K562 (cell line): ENCODE measurements around the gene SOX6. TPM values are rescaled to one million over a fixed set of nuclear protein-coding genes. Genes with fewer than 3 reads are reported as not detected.

ENCODE experiments used
- BDP1 ChIP-seq: IDR thresholded peaks from 3 replicates; pipeline ENCODE4 v1.6.1; 2011; ENCODE audit not compliant: insufficient read length, insufficient read depth
- CBX2 ChIP-seq: fragments of 200-600 bp; sonication (generic); IDR thresholded peaks from one replicate; pipeline ENCODE4 v1.6.1; 2012; ENCODE audit warnings: mild to moderate bottlenecking, low read length, inconsistent platforms; ENCODE audit not compliant: insufficient read depth, poor library complexity, severe bottlenecking
- DPF2 ChIP-seq: fragments of 450-650 bp; IDR thresholded peaks from 2 replicates; pipeline ENCODE4 v1.6.1; 2016
- GABPA ChIP-seq: fragments of 200-800 bp; sonication (Bioruptor generic); conservative IDR thresholded peaks from 2 replicates; pipeline ENCODE4 v1.6.1; 2016; ENCODE audit warnings: low read depth, missing genetic modification characterization, missing compliant biosample characterization
- HIVEP1 ChIP-seq: fragments of 250-450 bp; sonication (Bioruptor Pico); IDR thresholded peaks from 2 replicates; pipeline ENCODE4 v1.4.0; 2020; ENCODE audit warnings: mild to moderate bottlenecking
- LCOR ChIP-seq: sonication (generic); formaldehyde crosslinking; IDR thresholded peaks from 2 replicates; pipeline ENCODE4 v1.8.0; 2022; ENCODE audit warnings: mild to moderate bottlenecking, missing genetic modification reagents
- MAZ ChIP-seq, 2 experiments: fragments of 450-650 bp in 1 of 2; sonication (generic) in 1 of 2; formaldehyde crosslinking; IDR thresholded peaks in 1 of 2; conservative IDR thresholded peaks in 1 of 2; 2 replicates each; pipeline versions ENCODE4 v1.4.0 to v1.5.0; 2020; ENCODE audit warnings: mild to moderate bottlenecking in 1 of 2, missing genetic modification reagents in 1 of 2
- NFE2L1 ChIP-seq: fragments of 450-650 bp; IDR thresholded peaks from 2 replicates; pipeline ENCODE4 v1.6.1; 2016; ENCODE audit warnings: missing genetic modification characterization, low read depth, mild to moderate bottlenecking, missing compliant biosample characterization, moderate library complexity, borderline replicate concordance
- NFYB ChIP-seq: IDR thresholded peaks from 2 replicates; pipeline ENCODE4 v1.6.1; 2011; ENCODE audit warnings: mild to moderate bottlenecking, moderate library complexity; ENCODE audit not compliant: insufficient read length; ENCODE audit errors: extremely low read depth
- TSHZ1 ChIP-seq: fragments of 250-450 bp; sonication (Bioruptor Pico); IDR thresholded peaks from 2 replicates; pipeline ENCODE4 v1.4.0; 2020; ENCODE audit warnings: mild to moderate bottlenecking, moderate library complexity
- ZKSCAN1 ChIP-seq: fragments of 150-350 bp; IDR thresholded peaks from 2 replicates; pipeline ENCODE4 v1.6.1; 2016; ENCODE audit warnings: low read depth, low read length
- ZNF133 ChIP-seq: fragments of 250-450 bp; sonication (Bioruptor Pico); IDR thresholded peaks from 2 replicates; pipeline ENCODE4 v1.4.0; 2020; ENCODE audit warnings: mild to moderate bottlenecking
- ZNF212 ChIP-seq: fragments of 450-650 bp; formaldehyde crosslinking; IDR thresholded peaks from 2 replicates; pipeline ENCODE4 v1.4.0; 2020; ENCODE audit warnings: mild to moderate bottlenecking
- ZNF224 ChIP-seq: sonication (generic); formaldehyde crosslinking; IDR thresholded peaks from 2 replicates; pipeline ENCODE4 v1.8.0; 2022; ENCODE audit warnings: mild to moderate bottlenecking, missing genetic modification reagents
- polyA plus RNA-seq, 8 experiments: library from polyadenylated mRNA; depleted of rRNA in 4 of 8; stranded (reverse) in 5 of 8; unstranded in 3 of 8; fragments of >200 nt; fragmentation: Nextera tagmentation in 2 of 8; fragmentation: Illumina TruSeq in 1 of 8; extraction: Ambion mirVana in 2 of 8; extraction: Trizol in 1 of 8; gene quantifications; 2 replicates each; pipeline versions ENCODE4 v1.2.1 to v1.2.3, GENCODE V29; 2011 to 2014; ENCODE audit warnings: inconsistent platforms in 1 of 8, missing spikeins in 1 of 8
- total RNA-seq, 7 experiments: library from RNA; depleted of rRNA in 6 of 7; stranded (reverse); fragments of >200 nt in 6 of 7; fragmentation: Illumina TruSeq in 2 of 7; extraction: Trizol in 2 of 7; gene quantifications; 2 replicates each; pipeline versions ENCODE4 v1.2.1 to v1.2.3, GENCODE V29; 2011 to 2021; ENCODE audit warnings: low replicate concordance in 1 of 7
- TF ChIP-seq, protein P1 (sequence below): sonication (generic); formaldehyde crosslinking; IDR thresholded peaks from 2 replicates; pipeline ENCODE4 v1.8.0; 2023; ENCODE audit warnings: mild to moderate bottlenecking, missing genetic modification reagents
- TF ChIP-seq, protein P2 (sequence below), 2 experiments: fragments of 450-650 bp; IDR thresholded peaks; 2 replicates each; pipeline ENCODE4 v1.6.1; 2018; ENCODE audit warnings: mild to moderate bottlenecking in 2 of 2, low read depth in 1 of 2; ENCODE audit not compliant: partially characterized antibody in 2 of 2
- TF ChIP-seq, protein P3 (sequence below): fragments of 450-650 bp; IDR thresholded peaks from 2 replicates; pipeline ENCODE4 v1.6.1; 2014; ENCODE audit warnings: low read depth, mild to moderate bottlenecking, moderate library complexity, borderline replicate concordance

Gene SOX6
- total and polyA plus RNA-seq, 9 of the 15 experiments (the other 6 are each of a cell fraction or from before 2014, with no cell fraction given), result 0.89 to 8.7 (median 5.7) TPM

DNA sequence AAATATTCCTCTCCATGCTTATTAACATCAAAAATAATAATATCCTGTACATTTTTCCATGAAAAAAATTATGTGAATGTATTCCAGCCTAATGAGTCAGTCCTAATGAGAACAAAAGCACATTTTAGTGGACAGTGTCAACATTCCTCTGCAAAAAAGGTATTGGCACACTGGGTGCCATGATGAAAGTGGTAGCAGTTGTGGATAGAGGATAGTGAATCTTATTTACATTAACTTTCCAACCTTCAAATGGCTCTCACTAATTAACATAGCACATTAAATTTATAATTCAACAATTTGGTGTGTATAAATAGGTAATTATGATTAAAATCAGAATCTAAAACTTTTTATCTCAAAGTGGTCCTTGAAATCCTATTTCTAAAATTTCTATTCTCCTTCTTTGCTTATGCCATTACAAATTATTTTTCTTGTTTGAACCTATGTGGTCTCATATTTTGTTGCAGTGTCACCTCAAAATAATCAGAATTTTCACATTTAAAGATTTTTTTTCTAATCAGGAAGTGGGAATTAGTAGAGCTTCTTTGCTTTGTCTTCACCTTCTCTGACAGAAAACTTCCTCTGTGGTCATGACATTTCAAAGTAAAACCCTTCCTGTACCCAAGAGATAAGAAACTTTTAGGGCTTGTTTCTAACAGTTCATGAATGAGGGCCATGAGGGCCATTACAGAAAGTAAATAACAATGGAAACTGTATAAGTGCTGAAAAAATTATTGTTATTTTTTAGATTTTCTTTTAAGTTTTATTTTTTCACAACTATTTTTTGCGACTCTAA, 18.7 kb downstream of the SOX6 start (continued):
- TF ChIP-seq TSHZ1 (CRISPR knock-in tag), result peak; percentile 55; the same call in 1 of the 2 replicates
- TF ChIP-seq, protein P1, sequence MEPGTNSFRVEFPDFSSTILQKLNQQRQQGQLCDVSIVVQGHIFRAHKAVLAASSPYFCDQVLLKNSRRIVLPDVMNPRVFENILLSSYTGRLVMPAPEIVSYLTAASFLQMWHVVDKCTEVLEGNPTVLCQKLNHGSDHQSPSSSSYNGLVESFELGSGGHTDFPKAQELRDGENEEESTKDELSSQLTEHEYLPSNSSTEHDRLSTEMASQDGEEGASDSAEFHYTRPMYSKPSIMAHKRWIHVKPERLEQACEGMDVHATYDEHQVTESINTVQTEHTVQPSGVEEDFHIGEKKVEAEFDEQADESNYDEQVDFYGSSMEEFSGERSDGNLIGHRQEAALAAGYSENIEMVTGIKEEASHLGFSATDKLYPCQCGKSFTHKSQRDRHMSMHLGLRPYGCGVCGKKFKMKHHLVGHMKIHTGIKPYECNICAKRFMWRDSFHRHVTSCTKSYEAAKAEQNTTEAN (CRISPR knock-in tag), result no peak
- TF ChIP-seq, protein P2, sequence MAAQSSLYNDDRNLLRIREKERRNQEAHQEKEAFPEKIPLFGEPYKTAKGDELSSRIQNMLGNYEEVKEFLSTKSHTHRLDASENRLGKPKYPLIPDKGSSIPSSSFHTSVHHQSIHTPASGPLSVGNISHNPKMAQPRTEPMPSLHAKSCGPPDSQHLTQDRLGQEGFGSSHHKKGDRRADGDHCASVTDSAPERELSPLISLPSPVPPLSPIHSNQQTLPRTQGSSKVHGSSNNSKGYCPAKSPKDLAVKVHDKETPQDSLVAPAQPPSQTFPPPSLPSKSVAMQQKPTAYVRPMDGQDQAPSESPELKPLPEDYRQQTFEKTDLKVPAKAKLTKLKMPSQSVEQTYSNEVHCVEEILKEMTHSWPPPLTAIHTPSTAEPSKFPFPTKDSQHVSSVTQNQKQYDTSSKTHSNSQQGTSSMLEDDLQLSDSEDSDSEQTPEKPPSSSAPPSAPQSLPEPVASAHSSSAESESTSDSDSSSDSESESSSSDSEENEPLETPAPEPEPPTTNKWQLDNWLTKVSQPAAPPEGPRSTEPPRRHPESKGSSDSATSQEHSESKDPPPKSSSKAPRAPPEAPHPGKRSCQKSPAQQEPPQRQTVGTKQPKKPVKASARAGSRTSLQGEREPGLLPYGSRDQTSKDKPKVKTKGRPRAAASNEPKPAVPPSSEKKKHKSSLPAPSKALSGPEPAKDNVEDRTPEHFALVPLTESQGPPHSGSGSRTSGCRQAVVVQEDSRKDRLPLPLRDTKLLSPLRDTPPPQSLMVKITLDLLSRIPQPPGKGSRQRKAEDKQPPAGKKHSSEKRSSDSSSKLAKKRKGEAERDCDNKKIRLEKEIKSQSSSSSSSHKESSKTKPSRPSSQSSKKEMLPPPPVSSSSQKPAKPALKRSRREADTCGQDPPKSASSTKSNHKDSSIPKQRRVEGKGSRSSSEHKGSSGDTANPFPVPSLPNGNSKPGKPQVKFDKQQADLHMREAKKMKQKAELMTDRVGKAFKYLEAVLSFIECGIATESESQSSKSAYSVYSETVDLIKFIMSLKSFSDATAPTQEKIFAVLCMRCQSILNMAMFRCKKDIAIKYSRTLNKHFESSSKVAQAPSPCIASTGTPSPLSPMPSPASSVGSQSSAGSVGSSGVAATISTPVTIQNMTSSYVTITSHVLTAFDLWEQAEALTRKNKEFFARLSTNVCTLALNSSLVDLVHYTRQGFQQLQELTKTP (IDR thresholded peaks at IDR 0.05; ENCODE audit: low read depth in 1 of 2, partially characterized antibody in 2 of 2), result peak in 1 of 2 experiments; percentile 44
- no peak for TF ChIP-seq ZKSCAN1
- TF ChIP-seq BDP1, result no peak
- TF ChIP-seq HIVEP1, result no peak
- TF ChIP-seq ZNF212 (CRISPR knock-in tag), result no peak
- TF ChIP-seq CBX2, result no peak
- TF ChIP-seq, protein P3, sequence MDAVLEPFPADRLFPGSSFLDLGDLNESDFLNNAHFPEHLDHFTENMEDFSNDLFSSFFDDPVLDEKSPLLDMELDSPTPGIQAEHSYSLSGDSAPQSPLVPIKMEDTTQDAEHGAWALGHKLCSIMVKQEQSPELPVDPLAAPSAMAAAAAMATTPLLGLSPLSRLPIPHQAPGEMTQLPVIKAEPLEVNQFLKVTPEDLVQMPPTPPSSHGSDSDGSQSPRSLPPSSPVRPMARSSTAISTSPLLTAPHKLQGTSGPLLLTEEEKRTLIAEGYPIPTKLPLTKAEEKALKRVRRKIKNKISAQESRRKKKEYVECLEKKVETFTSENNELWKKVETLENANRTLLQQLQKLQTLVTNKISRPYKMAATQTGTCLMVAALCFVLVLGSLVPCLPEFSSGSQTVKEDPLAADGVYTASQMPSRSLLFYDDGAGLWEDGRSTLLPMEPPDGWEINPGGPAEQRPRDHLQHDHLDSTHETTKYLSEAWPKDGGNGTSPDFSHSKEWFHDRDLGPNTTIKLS, result no peak
- TF ChIP-seq LCOR (CRISPR knock-in tag), result no peak
- TF ChIP-seq ZNF133, result no peak
- peak; percentile 64 for TF ChIP-seq GABPA (tag)
- TF ChIP-seq NFE2L1 (tag), result no peak
- no peak for TF ChIP-seq ZNF224
- no peak for TF ChIP-seq NFYB
- peak; percentile 96 for TF ChIP-seq DPF2
- no peak for TF ChIP-seq MAZ (CRISPR knock-in tag; conservative IDR thresholded peaks at IDR 0.05 in 1 of 2, IDR thresholded peaks at IDR 0.05 in 1 of 2)
